ENCODE measurements around the gene MISP3.

Gene MISP3

GRCh38 chr19:14094854-14095253 is 22.3 kb downstream of the MISP3 start:
- Histone ChIP-seq H3K36me3 (ENCODE audit: insufficient read depth) (no peaks in the 10 kb centered on the region), H2AFZ (ENCODE audit: low read depth) (no peak overlapping the region), H3K9ac (no peak overlapping the region), H3K27ac (no peak overlapping the region), H3K27me3 (ENCODE audit: insufficient read depth, low read depth) (no peaks in the 10 kb centered on the region), H3K4me2 (no peak overlapping the region), H3K4me3 (IDR thresholded peaks at IDR 0.05; ENCODE audit: insufficient read depth, low read depth, low read length) (no peak overlapping the region), H3K79me2 (ENCODE audit: insufficient read depth, low read depth) (no peaks in the 10 kb centered on the region), H3K4me1 (ENCODE audit: low read depth, poor library complexity, severe bottlenecking) (peaks cover 14% of the 10 kb centered on the region), H4K20me1 (ENCODE audit: insufficient read depth) (no peaks in the 10 kb centered on the region)
- no peak for TF ChIP-seq CTCF (conservative IDR thresholded peaks at IDR 0.05; ENCODE audit: low read depth, low read length)

- Histone ChIP-seq H3K27ac (no peak overlapping the region), H4K20me1 (ENCODE audit: insufficient read depth) (no peaks in the 10 kb centered on the region), H3K9ac (no peak overlapping the region), H3K4me3 (IDR thresholded peaks at IDR 0.05; ENCODE audit: insufficient read depth, low read depth, low read length) (no peak overlapping the region), H3K4me1 (ENCODE audit: low read depth, poor library complexity, severe bottlenecking) (peaks cover 25% of the 10 kb centered on the region), H3K36me3 (ENCODE audit: insufficient read depth) (no peaks in the 10 kb centered on the region), H3K27me3 (ENCODE audit: insufficient read depth, low read depth) (no peaks in the 10 kb centered on the region), H2AFZ (ENCODE audit: low read depth) (no peak overlapping the region), H3K4me2 (no peak overlapping the region), H3K79me2 (ENCODE audit: insufficient read depth, low read depth) (no peaks in the 10 kb centered on the region)
- no peak for TF ChIP-seq CTCF (conservative IDR thresholded peaks at IDR 0.05; ENCODE audit: low read depth, low read length)
Observed at GRCh38 chr19:14096272-14096992, 23.8 kb downstream of the MISP3 start.

- H4K20me1 ChIP-seq (ENCODE audit: insufficient read depth), result no peaks in the 10 kb centered on the region
Observed at GRCh38 chr19:14097532-14098151, 25.1 kb downstream of the MISP3 start.

GRCh38 chr19:14101003-14101545 is 28.5 kb downstream of the MISP3 start:
- H3K27ac ChIP-seq, result no peak overlapping the region; the same call in 1 of the 2 replicates
- H2AFZ ChIP-seq (ENCODE audit: low read depth), result no peak overlapping the region
- no peaks in the 10 kb centered on the region for H3K36me3 ChIP-seq (ENCODE audit: insufficient read depth)

More at GRCh38 chr19:14097532-14098151, 25.1 kb downstream of the MISP3 start:
- Histone ChIP-seq H2AFZ (ENCODE audit: low read depth) (no peak overlapping the region), H3K36me3 (ENCODE audit: insufficient read depth) (no peaks in the 10 kb centered on the region), H3K9ac (no peak overlapping the region), H3K4me2 (no peak overlapping the region), H3K27ac (no peak overlapping the region), H3K27me3 (ENCODE audit: insufficient read depth, low read depth) (no peaks in the 10 kb centered on the region), H3K4me3 (IDR thresholded peaks at IDR 0.05; ENCODE audit: insufficient read depth, low read depth, low read length) (no peak overlapping the region), H3K79me2 (ENCODE audit: insufficient read depth, low read depth) (no peaks in the 10 kb centered on the region), H3K4me1 (ENCODE audit: low read depth, poor library complexity, severe bottlenecking) (peaks cover 28% of the 10 kb centered on the region)
- TF ChIP-seq CTCF (conservative IDR thresholded peaks at IDR 0.05; ENCODE audit: low read depth, low read length), result no peak

More at GRCh38 chr19:14101003-14101545, 28.5 kb downstream of the MISP3 start:
- TF ChIP-seq CTCF (conservative IDR thresholded peaks at IDR 0.05; ENCODE audit: low read depth, low read length), result no peak
- Histone ChIP-seq H3K4me1 (ENCODE audit: low read depth, poor library complexity, severe bottlenecking) (peaks cover 57% of the 10 kb centered on the region), H3K4me3 (IDR thresholded peaks at IDR 0.05; ENCODE audit: insufficient read depth, low read depth, low read length) (no peak overlapping the region), H3K27me3 (ENCODE audit: insufficient read depth, low read depth) (no peaks in the 10 kb centered on the region), H3K9ac (no peak overlapping the region), H4K20me1 (ENCODE audit: insufficient read depth) (no peaks in the 10 kb centered on the region), H3K79me2 (ENCODE audit: insufficient read depth, low read depth) (no peaks in the 10 kb centered on the region), H3K4me2 (no peak overlapping the region)

Measured in KMS-11 (cell line).